Stimulated activated memory B cell treated with anti-CD40 and anti-IgM and Interleukin-4, amounts not matched to agents 10 μg/mL and 1 μg/mL and 100 μg/mL, for 72 hours (primary cell): Measurements from ENCODE around the gene ACSL5.
"Not testable (repeated sequence)": the region's sequence is repeated elsewhere in the genome, so short reads cannot be mapped to it uniquely, and the experiment has no call there.

Source experiments
- ATAC-seq: fragments of 150-1000 bp; cut with Tn5 transposase; 2 replicates; pipeline ENCODE4 v1.10.0; 2021
- H3K27ac Mint-ChIP-seq: one replicate; pipeline ENCODE4 v1.8.0; 2022; ENCODE audit warnings: mild to moderate bottlenecking, mixed read lengths
- H3K27me3 Mint-ChIP-seq: one replicate; pipeline ENCODE4 v1.8.0; 2022; ENCODE audit warnings: mixed read lengths
- H3K36me3 Mint-ChIP-seq: one replicate; pipeline ENCODE4 v1.8.0; 2022; ENCODE audit warnings: mixed read lengths
- H3K4me1 Mint-ChIP-seq: one replicate; pipeline ENCODE4 v1.8.0; 2022; ENCODE audit warnings: mixed read lengths
- H3K4me3 Mint-ChIP-seq: one replicate; pipeline ENCODE4 v1.8.0; 2022; ENCODE audit warnings: mild to moderate bottlenecking, moderate library complexity, mixed read lengths
- H3K9me3 Mint-ChIP-seq: one replicate; pipeline ENCODE4 v1.8.0; 2022; ENCODE audit warnings: mixed read lengths

The ACSL5 gene

GRCh38 chr10:112446055-112446854 is 72.3 kb downstream of the ACSL5 start:
- H3K9me3 Mint-ChIP-seq = no peaks in the 10 kb centered on the region
- peaks cover 47% of the 10 kb centered on the region for H3K4me1 Mint-ChIP-seq
- H3K27me3 Mint-ChIP-seq = no peaks in the 10 kb centered on the region
- peaks cover 28% of the 10 kb centered on the region for H3K36me3 Mint-ChIP-seq
- ATAC-seq = no peak
- peak overlapping the region; percentile 95 for H3K4me3 Mint-ChIP-seq
- H3K27ac Mint-ChIP-seq = peak overlapping the region; percentile 92

- Mint-ChIP-seq H3K9me3 (no peaks in the 10 kb centered on the region), H3K36me3 (peaks cover 22% of the 10 kb centered on the region), H3K4me3 (peak within 1 kb of the TSS; percentile 95), H3K4me1 (peaks cover 48% of the 10 kb centered on the region), H3K27ac (peak within 1 kb of the TSS; percentile 92), H3K27me3 (no peaks in the 10 kb centered on the region)
- peak; percentile 99 for ATAC-seq
Observed at GRCh38 chr10:112446855-112447619, 73.1 kb downstream of the ACSL5 start, which contains the start of the genes VTI1A and ZDHHC6. TSS of gene VTI1A (plus strand) at chr10:112447215. CDS start at chr10:112447374, 159 bp downstream. TSS of gene ZDHHC6 (minus strand) at chr10:112446914. CDS start at chr10:112445436, 1,478 bp downstream.

- Mint-ChIP-seq H3K4me1 (peaks cover 42% of the 10 kb centered on the region), H3K27ac (peak overlapping the region; percentile 92), H3K27me3 (no peaks in the 10 kb centered on the region)
Observed at GRCh38 chr10:112447620-112447928, 73.7 kb downstream of the ACSL5 start.

GRCh38 chr10:112448888-112449287 is 75.0 kb downstream of the ACSL5 start:
- ATAC-seq = no peak
- Mint-ChIP-seq H3K27me3 (no peaks in the 10 kb centered on the region), H3K27ac (no peak overlapping the region), H3K4me1 (peaks cover 35% of the 10 kb centered on the region), H3K4me3 (peak overlapping the region; percentile 13), H3K9me3 (no peaks in the 10 kb centered on the region), H3K36me3 (peaks cover 15% of the 10 kb centered on the region)

More at GRCh38 chr10:112447620-112447928, 73.7 kb downstream of the ACSL5 start:
- Mint-ChIP-seq H3K36me3 (peaks cover 19% of the 10 kb centered on the region), H3K4me3 (peak overlapping the region; percentile 95), H3K9me3 (no peaks in the 10 kb centered on the region)
- ATAC-seq = no peak

- H3K9me3 Mint-ChIP-seq = no peaks in the 10 kb centered on the region
- no peak overlapping the region for H3K4me3 Mint-ChIP-seq
- H3K36me3 Mint-ChIP-seq = peaks cover 9% of the 10 kb centered on the region
- H3K27ac Mint-ChIP-seq = peak overlapping the region; percentile 41
- peaks cover 29% of the 10 kb centered on the region for H3K4me1 Mint-ChIP-seq
- H3K27me3 Mint-ChIP-seq = no peaks in the 10 kb centered on the region
- no peak for ATAC-seq
Observed at GRCh38 chr10:112454910-112455779, 81.2 kb downstream of the ACSL5 start.

GRCh38 chr10:112456533-112456932 is 82.6 kb downstream of the ACSL5 start:
- no peak overlapping the region for H3K27ac Mint-ChIP-seq
- H3K36me3 Mint-ChIP-seq = peaks cover 6% of the 10 kb centered on the region
- no peak overlapping the region for H3K4me3 Mint-ChIP-seq
- H3K9me3 Mint-ChIP-seq = no peaks in the 10 kb centered on the region
- H3K4me1 Mint-ChIP-seq = peaks cover 23% of the 10 kb centered on the region
- no peak for ATAC-seq
- no peaks in the 10 kb centered on the region for H3K27me3 Mint-ChIP-seq

GRCh38 chr10:112460366-112460765 is 86.5 kb downstream of the ACSL5 start:
- H3K4me1 Mint-ChIP-seq = peaks cover 16% of the 10 kb centered on the region
- no peaks in the 10 kb centered on the region for H3K9me3 Mint-ChIP-seq
- peaks cover 23% of the 10 kb centered on the region for H3K36me3 Mint-ChIP-seq
- ATAC-seq = no peak
- no peaks in the 10 kb centered on the region for H3K27me3 Mint-ChIP-seq
- no peak overlapping the region for H3K4me3 Mint-ChIP-seq
- no peak overlapping the region for H3K27ac Mint-ChIP-seq

GRCh38 chr10:112461029-112461887 is 87.3 kb downstream of the ACSL5 start:
- Mint-ChIP-seq H3K4me1 (peaks cover 9% of the 10 kb centered on the region), H3K36me3 (peaks cover 28% of the 10 kb centered on the region), H3K9me3 (no peaks in the 10 kb centered on the region), H3K27ac (no peak overlapping the region), H3K27me3 (no peaks in the 10 kb centered on the region), H3K4me3 (no peak overlapping the region)
- ATAC-seq = no peak

GRCh38 chr10:112464074-112464473 is 90.2 kb downstream of the ACSL5 start:
- not testable (repeated sequence) for H3K4me3 Mint-ChIP-seq, ATAC-seq, H3K4me1 Mint-ChIP-seq, H3K27ac Mint-ChIP-seq, H3K27me3 Mint-ChIP-seq, H3K9me3 Mint-ChIP-seq
- peaks cover 32% of the 10 kb centered on the region for H3K36me3 Mint-ChIP-seq

- H3K4me1 Mint-ChIP-seq = no peaks in the 10 kb centered on the region
- peaks cover 41% of the 10 kb centered on the region for H3K36me3 Mint-ChIP-seq
- H3K27ac Mint-ChIP-seq = no peak overlapping the region
- no peaks in the 10 kb centered on the region for H3K27me3 Mint-ChIP-seq
- H3K9me3 Mint-ChIP-seq = no peaks in the 10 kb centered on the region
- ATAC-seq = no peak
- no peak overlapping the region for H3K4me3 Mint-ChIP-seq
Observed at GRCh38 chr10:112465299-112465883, 91.5 kb downstream of the ACSL5 start.

- Mint-ChIP-seq H3K4me1 (no peaks in the 10 kb centered on the region), H3K9me3 (no peaks in the 10 kb centered on the region), H3K36me3 (peaks cover 41% of the 10 kb centered on the region), H3K27ac (no peak overlapping the region), H3K4me3 (no peak overlapping the region), H3K27me3 (no peaks in the 10 kb centered on the region)
- ATAC-seq = no peak
Observed at GRCh38 chr10:112466802-112467201, 92.9 kb downstream of the ACSL5 start.

- no peak overlapping the region for H3K4me3 Mint-ChIP-seq
- H3K4me1 Mint-ChIP-seq = no peaks in the 10 kb centered on the region
- H3K27me3 Mint-ChIP-seq = no peaks in the 10 kb centered on the region
- no peak overlapping the region for H3K27ac Mint-ChIP-seq
- no peaks in the 10 kb centered on the region for H3K9me3 Mint-ChIP-seq
- ATAC-seq = no peak
- peaks cover 39% of the 10 kb centered on the region for H3K36me3 Mint-ChIP-seq
Observed at GRCh38 chr10:112467541-112468075, 93.7 kb downstream of the ACSL5 start.

GRCh38 chr10:112471878-112472487 is 98.1 kb downstream of the ACSL5 start:
- H3K4me3 Mint-ChIP-seq = no peak overlapping the region
- no peaks in the 10 kb centered on the region for H3K9me3 Mint-ChIP-seq
- peaks cover 27% of the 10 kb centered on the region for H3K36me3 Mint-ChIP-seq
- no peaks in the 10 kb centered on the region for H3K27me3 Mint-ChIP-seq
- peaks cover 5% of the 10 kb centered on the region for H3K4me1 Mint-ChIP-seq
- peak; percentile 45 for ATAC-seq
- H3K27ac Mint-ChIP-seq = no peak overlapping the region
